HG02642 (cell line): ENCODE measurements around the gene LRIG2.
"Not testable (repeated sequence)": the region's sequence is repeated elsewhere in the genome, so short reads cannot be mapped to it uniquely, and the experiment has no call there.

Experiments
- ATAC-seq: cut with Tn5 transposase; IDR thresholded peaks from one replicate; pipeline ENCODE4 v1.9.1; 2021; ENCODE audit warnings: mild to moderate bottlenecking; ENCODE audit not compliant: unreplicated experiment, poor library complexity

LRIG2 gene

DNA sequence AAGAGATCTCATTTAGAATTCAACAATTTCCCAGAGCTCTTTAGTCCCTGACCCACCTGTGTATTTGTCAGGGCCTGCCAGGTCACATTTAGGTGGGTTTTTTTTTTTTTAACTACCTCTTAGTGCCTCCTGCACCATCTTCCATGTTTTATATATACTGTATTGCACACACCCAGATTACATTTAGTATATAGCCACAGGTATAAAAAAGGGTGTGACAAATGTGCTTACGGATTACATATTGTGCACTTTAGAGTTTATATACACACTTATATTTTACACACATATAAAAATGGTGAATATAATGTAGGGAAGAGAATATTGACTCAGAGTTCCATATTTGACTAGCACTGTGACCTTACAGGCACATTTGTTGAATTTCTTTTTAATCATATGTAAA, 17.4 kb upstream of the LRIG2 start:
- no peak for ATAC-seq

DNA sequence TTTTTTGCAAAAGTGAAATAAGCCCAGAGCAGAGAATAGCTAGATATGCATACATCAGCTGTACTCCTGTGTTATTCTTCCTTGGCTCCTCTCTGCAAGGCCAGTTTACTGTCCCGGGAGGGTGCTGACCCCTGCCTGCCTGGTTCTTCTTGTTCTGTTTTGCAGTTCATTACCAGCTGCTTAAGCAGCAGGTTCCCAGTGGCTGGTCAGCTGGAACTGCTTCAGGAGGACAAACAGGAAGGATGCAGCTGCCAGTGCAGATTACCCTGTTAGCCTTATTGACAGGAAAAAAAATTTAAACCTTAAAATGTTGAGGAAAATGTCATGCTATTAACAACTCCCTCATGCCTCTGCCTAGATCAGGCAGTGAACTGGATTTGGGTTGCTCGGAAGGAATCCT, 16.0 kb upstream of the LRIG2 start:
- ATAC-seq, result no peak

DNA sequence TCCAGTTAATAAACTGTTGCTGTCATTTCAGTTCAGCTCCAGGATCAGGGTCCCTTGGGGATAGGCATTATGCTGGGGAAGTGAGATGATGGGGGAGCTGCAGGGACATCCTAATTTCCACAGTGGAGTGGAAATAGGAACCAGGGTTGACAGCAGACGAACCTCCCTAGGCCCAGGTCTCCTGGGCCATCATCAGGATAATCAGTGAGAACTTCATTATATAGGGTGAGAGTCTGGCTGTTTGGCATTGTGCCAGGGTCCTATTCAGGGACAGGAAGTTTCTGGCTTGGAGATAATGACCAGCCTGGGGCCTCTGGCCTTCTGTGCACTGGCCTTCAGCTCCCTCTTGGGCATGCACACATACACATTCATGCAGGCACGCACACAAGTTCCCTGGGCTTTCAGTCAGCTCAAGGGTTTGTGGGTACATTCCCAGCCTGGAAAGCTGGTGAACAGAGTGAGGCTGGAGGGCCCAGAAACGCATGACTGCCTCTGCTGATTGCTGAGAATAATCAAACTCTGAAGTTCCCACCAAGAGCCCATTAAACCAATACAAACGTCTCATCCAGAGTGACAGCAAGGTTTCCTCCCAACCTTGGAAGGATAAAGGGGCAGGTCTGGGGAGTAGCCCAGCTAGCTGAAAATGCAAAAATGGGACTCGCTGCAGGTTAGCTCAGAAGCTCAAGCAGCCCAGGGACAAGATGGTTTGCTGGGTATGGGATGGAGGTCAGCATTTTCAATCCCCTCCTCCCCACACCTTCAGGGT, 13.9 kb upstream of the LRIG2 start:
- ATAC-seq, result no peak

DNA sequence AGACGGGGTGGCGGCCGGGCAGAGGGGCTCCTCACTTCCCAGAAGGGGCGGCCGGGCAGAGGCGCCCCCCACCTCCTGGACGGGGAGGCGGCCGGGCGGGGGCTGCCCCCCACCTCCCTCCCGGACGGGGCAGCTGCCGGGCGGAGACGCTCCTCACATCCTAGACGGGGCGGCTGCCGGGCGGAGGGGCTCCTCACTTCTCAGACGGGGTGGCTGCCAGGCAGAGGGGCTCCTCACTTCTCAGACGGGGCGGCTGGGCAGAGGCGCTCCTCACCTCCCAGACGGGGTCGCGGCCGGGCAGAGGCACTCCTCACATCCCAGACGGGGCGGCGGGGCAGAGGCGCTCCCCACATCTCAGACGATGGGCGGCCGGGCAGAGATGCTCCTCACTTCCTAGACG, 9.5 kb upstream of the LRIG2 start:
- not testable (repeated sequence) for ATAC-seq

DNA sequence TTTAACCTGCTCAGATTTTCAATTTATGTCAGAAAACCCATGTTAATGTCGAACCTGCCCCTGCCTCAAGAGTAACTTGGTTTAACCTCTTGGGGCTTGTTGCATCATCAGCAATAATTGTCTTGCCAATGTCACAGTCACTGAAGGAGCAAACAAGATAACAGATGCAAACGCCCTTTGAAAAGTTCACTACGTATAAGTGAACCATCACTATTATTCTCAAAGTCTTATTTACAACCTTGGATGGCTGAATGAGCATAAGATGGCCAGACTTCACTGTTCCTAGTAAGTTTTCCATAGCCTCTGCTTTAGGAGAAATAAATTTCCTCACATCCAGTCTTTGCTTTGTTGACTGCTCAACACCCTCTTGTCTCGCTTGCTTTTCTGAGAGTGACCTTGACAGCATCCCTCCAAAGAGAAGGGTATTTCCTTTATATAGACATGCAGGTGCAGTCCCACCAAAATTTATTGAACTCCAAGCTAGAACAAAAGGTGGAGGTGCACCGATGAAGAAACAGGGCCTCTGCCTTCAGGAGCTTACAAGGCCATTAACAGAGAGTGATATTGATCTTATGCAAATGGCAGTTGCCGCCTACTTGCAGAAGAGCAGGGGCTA, 749 bp upstream of the LRIG2 start:
- ATAC-seq, result no peak

DNA sequence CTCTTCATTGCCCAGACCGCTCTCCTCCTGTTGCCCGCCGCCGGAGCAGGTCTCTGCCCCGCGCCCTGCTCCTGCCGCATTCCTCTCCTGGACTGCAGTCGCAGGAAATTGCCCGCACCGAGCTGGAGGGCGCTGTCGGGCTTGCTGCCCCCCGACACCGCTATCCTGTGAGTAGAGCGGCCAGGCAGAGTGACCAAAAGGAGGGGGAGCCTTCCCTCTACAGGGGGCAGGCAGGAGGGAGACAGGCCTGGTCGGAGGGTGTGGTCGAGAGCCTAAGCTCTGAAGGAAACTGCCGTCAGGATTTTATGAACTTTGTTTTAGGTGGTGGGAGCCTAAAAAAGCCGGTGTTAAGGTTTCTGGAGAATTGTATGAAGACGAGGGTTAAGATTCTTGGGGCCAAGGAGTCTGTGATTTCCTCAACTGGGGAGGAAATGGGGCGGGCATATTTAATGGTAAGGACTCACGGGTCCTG, 517 bp downstream of the LRIG2 start:
- ATAC-seq, result peak; percentile 26

DNA sequence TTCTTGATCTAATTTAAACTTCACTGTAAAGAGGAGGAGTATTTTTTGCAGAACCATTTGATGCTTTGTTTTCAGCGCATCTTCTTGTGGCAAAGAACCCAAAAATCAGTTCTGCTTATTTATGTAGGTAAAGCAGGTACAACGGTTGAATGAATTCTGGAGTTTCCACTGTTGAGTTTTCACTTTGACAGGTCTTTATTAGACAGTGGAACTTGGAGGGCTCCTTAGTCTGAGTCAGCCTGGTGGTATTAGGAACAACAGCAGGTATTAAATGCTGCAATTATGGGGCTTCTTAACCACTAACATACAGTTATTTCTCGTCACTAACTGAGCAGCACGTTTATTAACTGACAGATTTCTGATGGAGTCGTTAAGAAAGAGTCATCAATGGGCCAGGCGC, 1.2 kb downstream of the LRIG2 start:
- no peak for ATAC-seq

DNA sequence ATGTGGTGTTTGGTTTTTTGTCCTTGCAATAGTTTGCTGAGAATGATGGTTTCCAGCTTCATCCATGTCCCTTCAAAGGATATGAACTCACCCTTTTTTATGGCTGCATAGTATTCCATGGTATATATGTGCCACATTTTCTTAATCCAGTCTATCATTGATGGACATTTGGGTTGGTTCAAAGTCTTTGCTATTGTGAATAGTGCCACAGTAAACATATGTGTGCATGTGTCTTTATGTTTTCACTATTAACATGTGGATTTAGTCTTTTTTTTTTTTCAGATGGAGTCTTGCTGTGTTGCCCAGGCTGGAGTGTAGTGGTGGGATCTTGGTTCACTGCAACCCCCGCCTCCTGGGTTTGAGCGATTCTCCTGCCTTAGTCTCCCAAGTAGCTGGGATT, 5.0 kb downstream of the LRIG2 start:
- not testable (repeated sequence) for ATAC-seq

DNA sequence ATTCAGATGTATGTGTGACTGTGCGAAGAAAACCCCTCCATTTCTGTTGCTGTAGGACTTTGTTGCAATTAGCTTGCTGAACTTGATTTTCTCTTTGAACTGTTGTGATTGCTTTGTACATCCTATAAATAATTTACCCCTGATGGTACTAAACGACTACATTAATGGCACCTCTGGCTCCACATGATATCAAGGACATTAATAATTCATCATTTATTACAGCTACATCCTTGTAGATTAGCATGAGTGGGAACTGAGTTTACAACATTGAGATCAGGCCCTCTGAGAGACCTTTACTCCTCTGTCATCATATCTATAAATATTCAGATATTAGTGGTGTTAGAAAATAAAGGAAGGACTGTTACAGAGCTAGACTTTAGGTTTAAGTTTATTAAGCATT, 13.5 kb downstream of the LRIG2 start:
- ATAC-seq, result no peak

DNA sequence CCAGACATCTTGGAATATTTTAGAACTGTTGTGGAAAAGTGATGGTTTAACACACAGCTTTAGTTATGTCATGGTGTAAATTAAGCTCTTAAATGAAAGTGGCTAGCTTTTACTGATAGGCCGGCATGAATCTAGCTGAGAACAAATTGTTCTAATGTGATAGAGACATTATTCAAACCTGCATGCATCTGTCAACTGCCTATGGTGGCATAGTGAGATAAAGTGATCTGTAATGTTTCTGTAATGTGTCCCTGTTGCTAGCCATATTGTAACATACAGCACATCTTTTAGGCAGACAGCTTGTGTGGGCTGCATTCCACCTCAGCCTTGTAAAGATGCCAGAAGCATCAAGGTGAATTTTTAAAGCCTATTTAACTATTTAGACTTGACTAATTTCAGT, 16.0 kb downstream of the LRIG2 start:
- no peak for ATAC-seq

DNA sequence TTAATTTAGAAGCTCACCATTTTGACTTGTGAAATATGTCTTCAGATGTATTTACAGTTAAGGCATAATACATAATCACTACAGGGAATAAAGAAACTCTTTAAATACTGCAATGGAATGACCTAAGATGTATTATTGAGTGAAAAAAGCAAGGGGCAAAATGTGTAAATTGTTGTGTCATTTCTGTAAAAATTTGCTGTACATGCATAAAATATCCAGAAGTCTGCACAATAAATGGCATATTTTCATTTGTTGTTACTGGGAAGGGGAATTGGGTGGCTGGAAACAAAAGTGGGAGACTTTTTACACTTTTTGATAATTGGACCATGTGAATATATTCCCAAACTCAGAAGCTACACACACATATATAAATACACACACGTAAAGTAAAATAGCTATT, 17.1 kb downstream of the LRIG2 start:
- no peak for ATAC-seq

DNA sequence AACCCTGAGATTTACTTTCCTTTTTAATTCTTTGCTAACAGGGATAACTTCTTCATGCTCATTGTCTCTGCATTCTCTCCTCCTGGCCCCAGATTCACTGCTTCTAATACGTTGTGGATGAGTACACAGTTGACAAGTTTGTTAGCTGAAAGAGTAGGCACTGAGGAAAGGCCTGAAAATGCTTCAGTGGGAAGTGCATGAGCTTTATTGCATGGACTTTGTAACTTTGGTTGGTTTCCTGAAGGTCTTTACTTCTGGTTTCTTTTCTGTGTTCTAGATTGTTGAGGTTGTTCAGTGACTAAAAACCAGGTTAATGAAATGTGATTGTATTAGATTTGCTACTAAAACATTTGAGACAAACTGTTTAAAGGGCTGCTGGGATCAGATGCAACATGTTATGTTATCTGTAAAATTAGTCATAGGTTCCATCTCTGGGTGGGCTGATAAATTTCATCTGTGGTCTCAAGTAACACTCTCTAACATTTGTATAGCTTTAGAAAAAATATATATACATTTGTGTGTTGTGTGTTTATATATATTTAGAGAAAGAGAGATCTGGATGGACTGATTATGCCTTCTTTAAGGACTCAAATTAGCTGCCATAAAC, 19.1 kb downstream of the LRIG2 start:
- no peak for ATAC-seq

DNA sequence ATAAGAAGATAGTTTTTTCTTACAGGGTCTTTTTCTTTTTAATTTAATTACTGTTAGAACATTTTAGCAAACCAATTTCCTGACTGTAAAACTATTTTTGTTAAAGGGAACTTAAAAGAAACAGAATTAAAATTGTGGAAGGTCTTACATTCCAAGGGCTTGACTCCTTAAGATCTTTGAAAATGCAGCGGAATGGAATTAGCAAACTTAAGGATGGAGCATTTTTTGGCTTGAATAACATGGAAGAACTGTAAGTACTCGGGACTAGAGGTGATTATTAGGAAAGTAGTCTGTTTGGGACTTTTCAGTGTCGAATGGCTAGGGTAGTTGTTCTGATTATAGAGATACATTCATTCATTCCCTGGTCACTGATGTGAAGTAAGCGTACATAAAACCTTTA, 21.5 kb downstream of the LRIG2 start:
- ATAC-seq, result no peak

DNA sequence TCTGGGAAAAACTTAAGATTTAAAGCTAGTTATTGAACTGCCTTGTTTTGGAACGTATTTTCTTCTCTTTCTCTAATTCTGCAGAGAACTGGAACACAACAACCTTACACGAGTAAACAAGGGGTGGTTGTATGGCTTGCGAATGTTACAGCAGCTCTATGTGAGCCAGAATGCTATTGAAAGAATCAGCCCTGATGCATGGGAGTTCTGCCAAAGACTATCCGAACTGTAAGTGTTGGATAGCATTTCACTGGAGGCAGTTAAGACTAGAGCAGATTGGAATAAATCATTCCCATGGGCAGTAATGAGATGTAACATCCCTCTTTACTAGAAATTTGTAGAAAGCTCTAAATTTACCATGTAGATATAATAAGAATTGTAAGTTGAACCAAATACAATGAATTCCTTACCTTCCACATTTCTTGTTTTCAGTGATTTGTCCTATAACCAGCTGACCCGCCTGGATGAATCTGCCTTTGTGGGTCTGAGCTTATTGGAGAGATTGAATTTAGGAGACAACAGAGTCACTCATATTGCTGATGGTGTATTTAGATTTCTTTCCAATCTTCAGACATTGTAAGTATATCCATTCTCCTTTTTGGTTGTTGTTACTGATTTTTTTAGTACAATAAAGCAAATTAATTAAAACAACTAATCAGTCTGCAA, 22.9 kb downstream of the LRIG2 start:
- ATAC-seq, result no peak

DNA sequence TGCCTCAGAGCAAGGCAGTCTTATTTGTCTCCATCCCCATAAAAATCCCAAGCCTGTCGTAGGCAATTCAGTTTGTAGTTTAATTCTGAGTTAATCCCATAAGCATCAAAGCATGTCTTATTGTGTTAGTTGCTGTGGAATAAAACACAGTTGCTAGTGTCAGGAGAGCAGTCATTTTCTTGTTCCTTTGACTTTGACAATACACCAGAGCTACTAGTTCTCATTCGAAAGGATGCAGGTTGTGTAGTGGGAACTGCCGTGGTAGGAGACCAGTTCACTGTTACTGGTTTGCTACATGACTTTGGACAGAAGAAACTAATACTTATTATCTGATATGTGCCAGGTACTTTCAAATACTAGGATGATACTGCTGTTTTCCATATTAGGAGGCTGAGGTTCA, 23.5 kb downstream of the LRIG2 start:
- no peak for ATAC-seq

DNA sequence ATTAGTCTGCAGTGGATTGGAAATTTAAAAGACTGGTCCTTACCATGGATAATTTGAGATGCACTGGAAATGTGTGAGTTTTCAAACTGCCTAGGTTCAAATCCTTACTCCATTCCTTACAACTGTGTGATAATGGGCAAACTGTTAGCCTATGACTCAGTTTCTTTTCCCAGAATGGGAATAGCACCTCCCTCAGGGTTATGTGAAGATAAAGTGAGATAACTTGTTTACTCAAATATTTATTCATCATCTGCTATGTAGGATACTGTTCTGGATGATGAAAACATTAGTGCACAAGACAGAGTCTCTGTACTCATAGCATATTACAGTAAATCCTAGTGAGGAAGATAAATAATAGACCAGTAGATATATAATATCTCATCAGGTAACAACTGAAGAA, 28.6 kb downstream of the LRIG2 start:
- ATAC-seq, result no peak

DNA sequence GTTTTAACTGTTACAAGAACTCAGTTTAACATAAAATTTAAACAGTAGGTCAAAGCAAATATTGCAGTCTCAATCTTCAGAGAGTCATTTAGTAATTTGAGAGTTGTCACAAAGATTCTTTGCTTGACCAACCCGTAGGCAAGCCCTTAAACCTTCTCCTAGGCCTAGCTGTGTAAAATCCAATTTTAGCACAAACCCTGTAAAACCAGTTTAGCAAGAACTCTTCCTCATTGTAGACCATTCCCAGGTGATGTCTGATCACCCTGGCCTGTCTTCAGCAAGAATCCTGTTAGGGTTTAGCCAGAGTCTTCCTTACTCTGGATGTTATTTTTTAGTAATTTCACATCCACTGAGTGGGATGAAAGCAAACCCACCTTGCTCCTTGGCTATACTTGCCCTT, 30.1 kb downstream of the LRIG2 start:
- ATAC-seq, result no peak

DNA sequence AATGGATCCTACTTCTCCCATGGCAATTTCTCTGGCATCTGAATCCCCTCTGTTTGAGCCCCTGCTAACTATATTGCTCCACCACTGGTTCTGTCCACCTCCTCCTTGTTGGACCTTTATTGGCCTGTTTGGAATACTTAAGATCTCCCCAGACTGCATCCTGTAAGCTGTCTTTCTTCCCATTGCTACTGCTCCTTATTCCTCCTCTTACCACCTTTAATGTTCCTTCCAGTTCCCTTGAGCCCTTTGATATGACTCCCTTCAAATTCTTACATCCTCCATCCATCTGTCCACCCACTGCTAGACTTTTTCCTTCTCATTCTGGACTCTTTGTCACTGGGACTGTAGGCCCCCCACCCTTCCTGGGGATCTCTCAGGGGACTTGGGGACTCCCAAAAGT, 31.0 kb downstream of the LRIG2 start:
- ATAC-seq, result no peak

DNA sequence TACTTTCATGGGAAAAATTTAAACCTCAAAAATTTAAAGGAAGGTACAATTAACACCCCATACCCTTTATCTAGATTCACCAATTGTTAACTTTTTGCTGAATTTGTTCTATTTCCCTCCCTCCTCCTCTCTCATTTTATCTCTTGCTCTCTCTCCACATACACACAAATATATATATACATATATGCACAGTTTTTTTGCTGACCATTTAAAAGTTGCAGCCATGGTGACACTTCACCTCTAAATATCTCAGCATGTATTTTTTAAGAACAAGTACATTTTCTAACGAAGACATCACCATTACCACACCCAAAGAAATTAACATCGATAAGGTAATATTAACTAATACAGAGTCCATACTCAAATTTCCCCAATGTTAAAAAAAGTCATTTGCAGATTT, 33.9 kb downstream of the LRIG2 start:
- ATAC-seq, result no peak

DNA sequence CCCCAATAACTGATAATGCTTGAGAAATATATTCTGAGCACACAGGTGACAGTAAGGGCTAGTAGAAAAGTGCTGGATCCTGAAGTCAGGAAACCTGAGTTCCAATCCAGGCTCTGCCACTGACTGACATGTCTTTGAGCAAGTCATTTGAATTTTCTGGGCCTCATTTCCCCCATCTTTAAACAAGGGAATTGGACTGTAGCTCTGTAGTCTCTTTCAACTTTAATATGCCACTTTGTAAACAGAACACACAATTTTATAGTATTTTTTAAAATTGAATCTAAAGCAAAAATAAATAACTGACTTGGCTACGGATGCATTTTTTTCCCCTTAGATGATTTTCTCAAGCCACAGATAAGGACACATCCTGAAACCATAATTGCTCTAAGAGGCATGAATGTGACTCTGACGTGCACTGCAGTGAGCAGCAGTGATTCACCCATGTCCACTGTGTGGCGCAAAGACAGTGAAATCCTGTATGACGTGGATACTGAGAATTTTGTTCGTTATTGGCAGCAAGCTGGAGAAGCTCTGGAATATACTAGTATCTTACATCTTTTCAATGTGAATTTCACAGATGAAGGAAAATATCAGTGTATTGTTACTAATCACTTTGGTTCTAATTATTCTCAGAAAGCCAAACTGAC, 37.0 kb downstream of the LRIG2 start:
- ATAC-seq, result no peak

DNA sequence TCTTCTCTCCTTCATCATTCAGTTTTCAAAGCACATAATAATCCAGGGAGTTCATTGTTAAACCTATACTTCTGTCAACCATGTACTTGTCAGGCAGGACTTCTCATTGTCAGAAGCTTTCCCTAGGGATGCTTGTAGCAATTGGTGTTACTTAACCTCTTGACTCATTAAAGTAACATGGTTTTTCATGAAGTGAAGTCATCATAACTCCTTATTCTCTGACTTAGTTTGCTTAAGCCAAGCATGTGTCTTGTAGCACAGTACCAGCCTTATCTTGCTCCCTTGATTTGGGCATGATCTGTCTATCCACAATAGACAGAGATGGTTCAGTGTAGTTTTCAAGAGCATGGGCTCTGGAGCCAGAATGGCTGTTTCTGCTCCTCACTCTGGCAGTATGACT, 45.3 kb downstream of the LRIG2 start:
- no peak for ATAC-seq
